Hematopoietic multipotent progenitor cell treated with erythropoietin and hydrocortisone succinate and interleukin-3 and kit ligand, for 4 days (in vitro differentiated cells): Measurements from ENCODE around the gene VPS13A.
"Not testable (repeated sequence)": the region's sequence is repeated elsewhere in the genome, so short reads cannot be mapped to it uniquely, and the experiment has no call there.

ENCODE experiments used
- DNase-seq: peaks from one replicate; pipeline ENCODE4 v3.0.0-alpha.2; 2015

Gene VPS13A

GRCh38 chr9:77307166-77307565, 129.8 kb downstream of the VPS13A start:
- no peak for DNase-seq

DNA sequence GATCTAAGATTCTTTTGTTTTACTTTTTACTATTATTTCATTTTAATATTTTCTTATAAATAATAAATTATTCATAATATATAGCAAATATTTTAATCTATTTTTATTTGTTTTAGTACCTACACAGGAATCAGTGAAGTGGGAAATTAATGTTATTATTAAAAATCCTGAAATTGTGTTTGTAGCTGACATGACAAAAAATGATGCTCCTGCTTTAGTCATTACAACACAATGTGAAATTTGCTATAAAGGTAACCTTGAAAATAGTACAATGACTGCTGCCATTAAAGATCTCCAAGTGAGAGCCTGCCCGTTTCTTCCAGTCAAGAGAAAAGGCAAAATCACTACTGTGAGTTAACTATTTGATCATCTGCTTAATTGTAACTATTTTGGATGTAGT, 138.7 kb downstream of the VPS13A start:
- DNase-seq = no peak

GRCh38 chr9:77325058-77325457, 147.7 kb downstream of the VPS13A start:
- no peak for DNase-seq

GRCh38 chr9:77328102-77328501, 150.8 kb downstream of the VPS13A start:
- no peak for DNase-seq

GRCh38 chr9:77370064-77370463, 192.7 kb downstream of the VPS13A start:
- no peak for DNase-seq

DNA sequence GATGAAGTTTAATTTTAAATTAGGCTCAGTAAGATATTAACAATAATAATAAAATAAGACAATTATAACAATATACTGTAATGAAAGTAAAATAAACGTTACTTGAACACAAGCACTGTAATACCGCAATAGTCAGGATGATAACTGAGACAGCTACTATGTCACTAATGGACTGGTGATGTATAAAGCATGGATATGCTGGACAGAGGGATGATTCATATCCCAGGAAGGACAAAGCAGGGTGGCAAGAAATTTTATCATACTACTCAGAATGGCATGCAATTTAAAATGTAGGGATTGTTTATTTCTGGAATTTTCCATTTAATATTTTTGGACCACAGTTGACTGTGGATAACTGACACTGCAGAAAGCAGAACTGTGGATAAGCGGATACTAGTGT, 196.9 kb downstream of the VPS13A start:
- no peak for DNase-seq

- DNase-seq = no peak
These were observed 198.7 kb downstream of the VPS13A start for GRCh38 chr9:77375956-77376532.

GRCh38 chr9:77384406-77384805, 207.1 kb downstream of the VPS13A start:
- no peak for DNase-seq

GRCh38 chr9:77386187-77386586, 208.9 kb downstream of the VPS13A start:
- DNase-seq = no peak

GRCh38 chr9:77391834-77392233, 214.5 kb downstream of the VPS13A start:
- no peak for DNase-seq

DNA sequence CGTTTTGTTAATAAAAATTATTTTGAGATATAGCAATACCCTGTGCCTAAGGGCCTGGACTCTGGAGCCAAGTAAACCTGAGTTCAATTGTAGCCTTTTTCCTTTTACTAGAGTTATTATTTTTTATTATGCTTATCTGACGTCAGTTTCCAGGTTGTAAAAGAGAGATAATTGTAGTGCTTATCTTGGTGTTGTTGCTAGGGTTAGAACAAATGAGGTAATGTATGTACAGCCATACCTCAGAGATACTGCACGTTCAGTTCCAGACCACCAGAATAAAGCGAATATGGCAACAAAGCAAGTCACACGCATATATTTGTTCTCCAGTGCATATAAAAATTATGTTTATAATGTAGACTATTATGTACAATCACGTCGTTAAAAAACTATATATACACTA, 215.0 kb downstream of the VPS13A start:
- DNase-seq = no peak

- DNase-seq = not testable (repeated sequence)
These were observed 221.2 kb downstream of the VPS13A start for GRCh38 chr9:77398581-77398980.

DNA sequence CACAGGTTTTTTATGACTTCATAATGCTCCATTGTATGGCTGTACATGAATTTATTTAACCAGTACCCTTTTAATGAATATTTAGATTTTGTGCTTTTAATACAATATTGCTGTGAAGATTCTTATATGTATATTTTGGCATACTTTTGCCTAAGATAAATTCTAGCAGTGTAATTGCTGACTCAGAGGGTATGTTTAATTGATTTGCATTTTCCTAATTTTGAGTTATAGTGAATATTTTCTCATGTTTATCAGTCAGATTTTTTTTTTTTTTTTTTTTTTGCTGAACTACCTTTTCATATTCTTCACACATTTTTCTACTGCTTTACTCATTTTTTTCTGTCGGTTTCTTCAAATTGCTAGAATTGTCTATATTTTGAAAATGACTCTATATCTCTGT, 222.6 kb downstream of the VPS13A start:
- no peak for DNase-seq

DNA sequence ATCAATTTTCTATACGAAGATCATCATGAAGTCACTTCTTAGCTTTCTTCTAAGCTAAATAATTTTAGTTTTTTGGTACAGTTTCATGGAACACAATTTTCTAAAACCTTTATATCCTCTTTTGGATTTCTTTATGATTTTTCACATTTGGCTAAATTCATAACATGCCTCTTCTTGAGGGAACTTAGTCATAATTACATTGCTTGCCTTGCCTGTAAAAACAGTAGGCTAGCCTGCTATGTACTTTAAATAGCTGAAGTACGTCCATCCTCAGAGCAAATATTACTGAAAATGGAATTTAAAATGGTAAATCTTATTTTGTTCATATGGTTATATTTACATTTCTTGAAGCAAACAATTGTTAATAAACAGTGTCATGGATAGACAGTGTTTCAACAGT, 225.0 kb downstream of the VPS13A start:
- DNase-seq = no peak

DNA sequence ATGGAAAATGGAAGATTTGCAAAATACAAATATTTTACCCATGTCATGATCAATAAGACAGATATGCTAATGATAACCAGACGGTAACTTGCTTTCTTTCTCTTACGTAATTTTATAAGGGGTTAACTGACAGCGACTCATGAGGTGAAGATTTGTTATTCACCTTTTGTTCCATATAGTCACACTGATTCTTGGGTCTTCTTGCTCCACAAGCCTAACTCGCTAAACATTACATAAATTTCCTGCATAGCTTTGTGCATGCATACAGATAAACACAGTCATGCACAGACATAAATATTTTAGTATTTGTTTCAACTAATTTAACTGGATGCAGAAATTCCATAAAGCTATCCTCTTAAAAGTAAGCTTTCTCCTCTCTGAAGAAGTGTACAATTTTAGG, 225.9 kb downstream of the VPS13A start:
- no peak for DNase-seq

GRCh38 chr9:77408521-77408920, 231.2 kb downstream of the VPS13A start:
- DNase-seq = not testable (repeated sequence)

- peak; percentile 20 for DNase-seq
These were observed 240.2 kb downstream of the VPS13A start for GRCh38 chr9:77417566-77417965.

DNA sequence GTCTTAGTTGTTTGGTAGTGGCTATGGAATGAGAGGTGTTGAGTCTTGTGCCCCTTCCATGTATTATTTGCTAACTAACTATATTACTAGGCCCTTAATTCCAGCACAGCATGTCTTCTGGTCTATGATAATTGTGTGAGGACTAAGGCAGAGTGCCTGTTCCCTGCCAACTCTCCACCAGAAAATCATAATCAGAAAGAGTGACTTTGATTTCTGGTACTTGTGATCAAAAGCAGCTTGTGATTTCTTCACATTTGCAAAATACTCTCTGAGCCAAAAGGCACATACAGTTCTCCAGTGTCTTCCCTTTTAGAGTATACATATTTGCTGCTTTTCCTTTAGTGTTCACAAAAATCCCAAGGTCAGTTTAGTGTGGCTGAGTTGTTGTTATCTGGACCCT, 240.9 kb downstream of the VPS13A start:
- no peak for DNase-seq

- DNase-seq = no peak
These were observed 243.3 kb downstream of the VPS13A start for GRCh38 chr9:77420641-77421040.

- no peak for DNase-seq
These were observed 244.4 kb downstream of the VPS13A start for GRCh38 chr9:77421506-77422265.

- DNase-seq = no peak
These were observed 245.6 kb downstream of the VPS13A start for GRCh38 chr9:77422969-77423368.

GRCh38 chr9:77423841-77424240, 246.5 kb downstream of the VPS13A start:
- no peak for DNase-seq

DNA sequence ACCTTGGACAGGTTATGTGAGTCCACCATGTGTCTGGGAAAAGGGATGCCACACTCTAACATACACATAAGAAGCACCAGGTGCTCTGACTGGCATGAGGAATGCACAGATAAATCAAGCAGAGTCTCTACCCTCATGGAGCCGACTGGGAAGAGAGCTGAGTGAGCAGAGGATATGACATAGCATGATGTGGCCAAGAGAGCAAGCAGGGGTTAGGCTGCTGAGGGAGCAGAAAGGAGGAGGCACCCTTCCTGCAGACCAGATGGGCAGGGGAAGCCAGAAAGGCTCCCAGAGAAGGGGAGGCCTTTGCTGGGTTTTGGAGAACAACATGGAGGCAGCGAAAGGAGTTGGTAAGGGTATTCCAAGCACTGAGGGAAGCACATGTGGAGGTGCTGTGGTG, 247.7 kb downstream of the VPS13A start:
- DNase-seq = no peak

DNA sequence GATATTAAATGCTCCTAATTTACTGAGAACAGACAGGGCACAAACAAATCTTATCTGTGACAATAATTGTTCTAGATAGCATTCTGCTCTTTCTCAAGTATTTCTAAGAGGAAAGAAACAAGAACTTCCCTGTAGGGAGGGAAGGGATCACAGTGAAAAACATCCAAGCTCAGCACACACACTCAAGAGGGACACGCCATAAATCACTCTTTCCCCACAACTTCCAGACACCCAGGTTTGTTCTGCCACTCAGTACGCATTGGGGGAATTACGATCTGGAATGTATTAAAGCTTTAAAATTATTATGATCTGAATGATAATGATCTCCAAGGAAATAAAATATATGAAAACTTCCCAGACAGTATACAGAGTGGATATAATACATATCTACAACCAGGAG, 249.4 kb downstream of the VPS13A start:
- DNase-seq = no peak
